T-helper 9 cell (primary cell): ENCODE results near the gene CUL1.
"Not testable (repeated sequence)": the region's sequence is repeated elsewhere in the genome, so short reads cannot be mapped to it uniquely, and the experiment has no call there.

Source experiments
- DNase-seq: peaks from one replicate; pipeline ENCODE4 v3.0.0-alpha.2; 2020

The CUL1 gene

DNA sequence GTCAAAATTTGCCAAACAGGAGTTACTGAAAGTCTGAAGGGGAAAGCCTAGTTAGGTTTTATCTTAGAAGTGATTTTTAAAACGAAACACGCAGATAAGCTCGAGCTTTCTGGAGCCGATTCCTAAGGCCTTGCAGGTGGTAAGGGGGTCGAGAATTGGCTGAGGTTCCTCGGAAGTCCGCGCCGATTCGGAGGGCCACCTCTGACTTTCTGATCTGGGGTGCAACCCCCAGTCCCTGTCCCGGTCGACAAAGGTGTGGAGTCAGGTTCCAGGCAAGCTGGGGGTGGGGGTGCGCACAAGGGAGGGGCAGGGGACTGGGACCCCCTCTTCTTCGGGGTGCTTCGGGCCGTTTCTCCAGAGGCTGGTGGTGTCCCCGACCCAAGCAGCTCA is 701 bp upstream of the CUL1 start:
- no peak for DNase-seq

DNA sequence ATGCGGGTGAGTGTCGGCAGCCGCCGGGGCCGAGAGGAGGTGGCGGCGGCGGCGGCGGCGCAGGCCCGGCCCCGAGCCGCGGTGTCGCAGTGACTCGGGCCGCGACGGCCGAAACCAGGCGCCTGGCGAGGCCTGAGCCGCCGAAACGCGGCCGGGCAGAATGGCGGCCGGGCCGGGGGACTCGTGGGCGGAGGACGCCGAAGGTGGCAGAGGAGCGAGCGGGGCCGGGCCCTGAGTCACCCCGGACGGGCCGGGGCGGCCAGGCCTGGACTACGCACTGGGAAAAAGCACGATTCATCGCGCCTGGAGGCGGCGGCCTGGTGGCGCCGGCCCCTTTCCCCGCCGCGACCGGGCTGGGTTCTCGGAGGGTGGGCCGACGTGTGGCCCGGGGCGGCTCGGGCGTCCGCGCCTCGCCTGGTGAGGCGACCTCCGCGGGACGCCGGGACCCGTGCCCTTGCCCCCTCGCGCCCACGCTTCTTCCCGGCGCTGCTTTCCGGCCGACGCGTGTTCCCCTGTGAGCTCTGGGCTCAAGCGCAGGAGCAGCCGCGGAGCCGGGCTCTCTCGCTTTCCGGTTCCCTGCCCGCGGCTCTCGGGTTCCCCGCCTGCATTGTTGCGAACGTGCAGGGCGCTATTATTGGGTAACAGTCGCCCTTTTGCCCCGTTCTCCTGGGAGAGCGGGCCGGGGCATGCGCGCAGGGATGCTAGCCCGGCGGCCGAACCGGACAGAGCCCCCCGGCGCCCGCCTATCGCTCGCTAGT is 500 bp downstream of the CUL1 start:
- DNase-seq, result peak; percentile 36

DNA sequence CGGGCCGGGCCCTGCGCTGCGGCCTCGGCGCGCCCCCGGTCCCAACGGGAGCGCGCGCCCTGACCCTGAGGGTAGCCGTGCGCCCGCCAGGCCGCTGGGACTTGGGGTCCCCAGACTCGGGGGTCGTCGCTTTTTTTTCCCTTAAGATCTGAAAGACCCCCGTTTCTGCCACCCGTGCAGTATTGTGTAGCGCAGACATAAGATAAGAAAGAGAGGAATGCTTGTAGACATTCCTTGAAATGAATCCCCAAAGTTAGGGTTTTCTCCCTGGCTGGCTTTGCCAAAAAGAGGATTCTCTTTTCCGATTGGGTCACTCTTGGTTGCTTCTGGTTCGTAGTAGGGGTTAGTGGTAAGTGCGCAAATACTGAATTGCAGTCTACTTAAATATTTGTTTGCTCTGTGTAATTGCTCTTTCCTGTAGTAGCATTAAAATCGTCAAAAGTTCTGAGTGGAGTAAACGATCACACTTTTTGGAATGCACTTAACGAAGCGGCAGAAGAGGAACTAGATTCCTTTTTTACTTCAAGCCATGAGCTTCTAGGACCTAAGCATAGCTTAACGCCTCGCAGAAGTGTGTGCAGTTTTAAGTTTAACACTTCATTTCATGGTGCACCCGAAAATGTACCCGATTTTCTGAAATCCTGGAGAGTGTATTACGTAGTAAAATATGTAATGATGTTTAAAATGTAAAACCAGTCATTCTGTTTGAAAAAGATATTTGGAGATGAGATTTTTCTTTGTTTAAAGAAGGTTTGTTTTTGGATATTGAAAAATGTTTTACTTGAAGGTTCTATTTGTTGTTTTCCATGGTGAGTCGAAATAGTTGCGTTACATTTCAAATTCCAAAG is 1.3 kb downstream of the CUL1 start:
- no peak for DNase-seq

DNA sequence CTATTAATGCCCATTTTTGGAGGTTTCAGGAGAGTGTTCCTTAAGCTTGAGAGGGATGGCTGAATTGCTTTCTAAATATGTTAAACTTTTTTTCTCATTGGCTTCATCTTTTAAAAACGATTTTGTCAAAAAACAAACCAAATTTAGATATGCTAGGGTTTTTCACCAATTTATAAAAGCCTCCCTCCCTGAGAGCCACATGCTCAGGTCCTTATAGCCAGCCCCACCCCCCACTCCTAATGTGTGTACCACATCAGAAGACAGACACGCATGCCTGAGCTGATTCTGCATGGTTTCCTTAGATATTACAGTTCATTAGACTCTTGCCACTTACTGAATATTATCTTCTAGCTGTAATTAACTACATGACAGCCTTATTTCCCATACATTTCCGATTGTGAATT is 2.0 kb downstream of the CUL1 start:
- peak; percentile 16 for DNase-seq

DNA sequence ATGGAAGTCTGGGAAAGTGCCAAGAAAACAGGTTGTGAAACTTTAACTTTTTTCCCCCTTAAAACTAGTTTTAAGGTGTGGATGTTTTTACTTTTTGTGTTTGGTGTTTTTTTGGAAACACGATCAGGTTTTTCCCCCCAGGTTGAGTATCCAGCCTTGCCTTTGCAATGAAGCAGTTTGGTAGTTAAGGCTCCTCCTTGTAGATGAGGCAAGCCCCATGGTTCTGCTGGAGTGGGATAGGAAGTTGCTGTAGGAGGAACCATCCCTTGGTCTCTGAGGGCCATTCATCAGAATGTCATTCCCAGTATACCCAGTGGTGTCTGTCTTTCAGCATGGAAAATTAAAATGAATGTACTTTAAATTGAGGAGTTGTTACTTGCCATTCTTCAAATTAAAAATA is 2.7 kb downstream of the CUL1 start:
- DNase-seq, result no peak

DNA sequence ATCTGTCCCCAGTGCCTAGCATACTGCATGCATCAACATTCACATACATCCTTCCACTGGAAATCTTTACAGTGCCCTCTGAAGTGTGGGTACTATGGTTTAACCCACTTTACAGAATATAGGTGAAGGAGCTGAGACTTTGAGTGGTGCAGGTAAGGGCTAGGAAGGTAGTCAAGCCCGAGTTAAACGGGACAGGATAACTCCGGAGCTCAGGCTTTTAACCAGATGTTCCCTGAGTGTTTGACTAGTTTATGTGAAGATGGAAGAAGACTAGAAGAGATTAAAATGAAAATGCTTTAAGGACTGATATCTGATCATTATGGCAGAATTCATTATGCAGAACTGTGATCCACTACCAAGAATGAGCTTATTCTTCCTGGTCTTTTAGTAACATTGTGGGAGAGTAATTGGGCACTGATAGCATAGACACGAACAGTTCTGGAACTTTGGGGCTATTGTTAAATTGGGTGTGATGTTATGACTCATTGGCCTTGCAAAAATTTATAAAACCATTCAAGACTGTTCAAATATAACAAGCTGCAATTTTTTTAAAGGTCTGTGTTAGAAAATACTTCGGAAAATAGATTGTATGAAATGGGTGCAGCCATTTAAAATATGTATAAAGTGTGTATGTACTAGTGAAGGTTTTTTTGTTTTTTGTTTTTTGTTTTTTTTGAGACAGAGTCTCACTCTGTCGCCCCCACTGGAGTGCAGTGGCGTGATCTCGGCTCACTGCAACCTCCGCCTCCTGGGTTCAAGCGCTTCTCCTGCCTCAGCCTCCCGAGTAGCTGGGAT is 4.4 kb downstream of the CUL1 start:
- DNase-seq, result no peak

DNA sequence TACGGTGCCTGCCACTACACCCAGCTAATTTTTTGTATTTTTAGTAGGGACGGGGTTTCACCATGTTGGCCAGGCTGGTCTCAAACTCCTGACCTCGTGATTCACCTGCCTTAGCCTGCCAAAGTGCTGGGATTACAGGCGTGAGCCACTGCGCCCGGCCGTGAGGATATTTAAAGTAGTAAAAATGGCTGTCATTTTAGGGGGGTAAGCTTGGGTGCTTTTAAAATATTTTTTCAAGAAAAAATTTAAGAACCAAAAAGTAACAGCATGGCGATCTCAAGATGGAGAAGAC is 4.9 kb downstream of the CUL1 start:
- not testable (repeated sequence) for DNase-seq

DNA sequence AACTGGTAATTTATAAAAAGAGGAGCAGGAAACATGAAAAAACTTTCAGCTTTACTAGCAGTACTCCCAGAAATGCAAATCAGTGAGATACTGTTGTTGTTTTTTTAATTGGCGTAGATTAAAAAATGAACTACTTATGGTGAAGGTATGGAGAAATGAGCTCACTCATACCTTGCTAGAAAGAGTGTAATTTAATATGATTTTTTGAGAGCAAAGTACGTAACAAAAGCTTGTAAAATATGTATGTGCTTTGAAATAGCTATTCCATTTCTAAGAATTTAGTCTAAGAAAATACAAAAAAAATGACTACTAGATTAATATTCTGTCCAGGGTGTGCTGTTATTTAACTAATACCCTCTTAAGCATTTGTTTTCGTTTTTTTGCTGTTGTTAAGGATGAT is 5.5 kb downstream of the CUL1 start:
- DNase-seq, result no peak

DNA sequence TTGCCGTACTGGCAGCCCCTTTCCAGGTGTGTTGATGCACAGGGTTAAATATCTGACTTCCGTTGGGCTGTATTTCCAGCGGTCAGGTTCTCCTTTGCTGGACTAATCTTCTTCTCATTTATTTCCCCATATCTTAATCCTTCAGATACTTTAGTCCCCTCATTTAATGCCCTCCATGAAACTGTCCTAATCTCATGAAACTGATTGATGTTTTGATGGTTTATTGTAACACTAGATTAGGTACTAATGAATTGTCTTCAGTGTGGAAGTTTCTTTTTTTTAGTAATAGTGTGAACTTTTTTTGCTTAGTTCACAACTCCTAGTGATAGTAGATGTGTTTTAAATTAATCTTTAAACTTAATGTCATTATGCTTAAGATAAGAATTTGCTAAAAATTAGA is 6.3 kb downstream of the CUL1 start:
- DNase-seq, result no peak

DNA sequence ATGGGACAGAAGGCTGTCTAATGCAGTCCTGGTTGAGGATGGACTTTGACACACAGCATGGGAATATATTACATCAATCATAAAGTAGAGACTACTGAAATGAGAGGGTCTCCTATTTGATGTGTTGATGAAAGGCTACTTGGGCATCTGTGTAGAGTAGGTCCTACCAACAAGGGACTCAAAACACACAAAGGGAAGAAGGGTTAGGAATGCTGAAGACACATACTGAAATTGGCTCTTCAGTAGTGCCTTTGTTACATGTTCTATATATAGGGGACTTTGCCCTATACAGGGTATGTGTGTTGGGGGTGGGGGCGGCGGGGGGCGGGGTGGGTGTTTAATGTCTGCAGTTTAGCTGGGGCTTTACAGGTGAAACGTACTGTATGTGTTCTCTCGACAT is 7.7 kb downstream of the CUL1 start:
- no peak for DNase-seq

DNA sequence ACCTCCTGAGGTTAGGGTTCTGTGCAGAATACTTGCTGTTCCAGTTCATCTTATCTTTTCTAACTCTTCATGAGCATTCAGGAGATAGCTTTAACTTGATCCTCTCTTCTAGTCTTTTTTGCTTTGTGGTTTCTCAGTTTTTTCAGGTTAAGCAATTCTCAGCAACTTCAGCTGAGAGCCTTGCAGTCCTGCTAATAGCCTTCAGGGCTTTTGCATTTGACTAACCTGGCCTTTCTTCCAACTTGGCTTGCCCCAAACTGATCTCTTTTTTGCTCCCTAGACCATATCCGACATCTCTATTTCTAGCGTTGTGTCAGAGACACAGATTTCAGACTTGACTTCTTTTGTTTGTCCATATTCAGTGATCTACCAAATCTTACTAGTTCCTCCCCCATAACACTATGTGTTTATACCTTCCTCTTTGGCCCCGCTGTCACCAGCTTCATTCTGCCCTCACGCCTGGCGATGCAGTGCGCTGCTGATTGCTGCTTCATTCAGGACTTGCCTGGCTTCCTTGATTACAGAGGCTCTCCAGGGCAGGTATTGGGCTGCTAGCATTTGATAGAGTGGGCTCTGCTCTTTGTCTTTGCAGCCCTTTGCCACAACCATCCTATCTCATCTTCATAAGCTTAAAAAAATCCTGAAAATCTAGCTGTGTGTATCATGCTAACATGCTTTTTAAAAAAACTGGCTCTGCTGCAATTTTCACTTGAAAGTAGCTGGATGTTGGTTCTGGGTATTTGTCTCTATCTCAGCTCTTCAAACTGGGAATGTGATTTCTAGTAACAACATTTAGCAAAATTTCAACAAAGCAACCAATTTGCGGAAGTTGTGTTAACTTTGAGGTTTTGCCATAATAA is 9.6 kb downstream of the CUL1 start:
- DNase-seq, result no peak

DNA sequence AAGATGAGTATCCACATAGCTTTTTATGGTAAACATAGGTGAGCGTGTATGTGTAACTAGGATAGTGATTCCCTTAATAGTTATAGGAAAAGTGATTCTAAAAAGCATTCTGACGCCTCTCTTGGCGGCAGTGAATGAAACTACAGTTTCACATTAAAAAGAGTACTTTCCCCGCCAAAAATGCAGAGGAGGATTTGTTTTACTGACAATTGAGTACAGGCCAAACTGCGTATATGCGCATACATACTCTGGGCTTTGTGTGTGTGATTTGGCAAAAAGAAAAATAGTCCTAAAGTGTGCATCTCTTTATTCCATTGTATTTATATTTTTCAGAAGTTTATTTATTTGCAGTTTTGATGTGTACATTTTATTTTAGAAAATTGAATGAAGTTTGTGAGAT is 10.3 kb downstream of the CUL1 start:
- DNase-seq, result no peak

DNA sequence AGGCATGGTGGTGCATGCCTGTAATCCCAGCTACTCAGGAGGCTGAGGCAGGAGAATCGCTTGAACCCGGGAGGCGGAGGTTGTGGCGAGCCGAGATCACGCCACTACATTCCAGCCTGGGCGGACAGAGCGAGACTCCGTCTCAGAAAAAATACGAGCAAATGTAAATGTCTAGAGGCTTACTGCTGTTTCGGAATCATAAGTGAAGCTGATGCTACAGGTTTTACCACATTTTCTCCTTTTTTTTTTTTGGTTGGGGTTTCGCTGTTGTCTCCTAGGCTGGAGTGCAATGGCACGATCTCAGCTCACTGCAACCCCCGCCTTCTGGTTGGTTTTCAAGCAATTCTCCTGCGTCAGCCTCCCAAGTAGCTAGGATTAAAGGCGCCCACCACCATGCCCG is 11.7 kb downstream of the CUL1 start:
- not testable (repeated sequence) for DNase-seq

DNA sequence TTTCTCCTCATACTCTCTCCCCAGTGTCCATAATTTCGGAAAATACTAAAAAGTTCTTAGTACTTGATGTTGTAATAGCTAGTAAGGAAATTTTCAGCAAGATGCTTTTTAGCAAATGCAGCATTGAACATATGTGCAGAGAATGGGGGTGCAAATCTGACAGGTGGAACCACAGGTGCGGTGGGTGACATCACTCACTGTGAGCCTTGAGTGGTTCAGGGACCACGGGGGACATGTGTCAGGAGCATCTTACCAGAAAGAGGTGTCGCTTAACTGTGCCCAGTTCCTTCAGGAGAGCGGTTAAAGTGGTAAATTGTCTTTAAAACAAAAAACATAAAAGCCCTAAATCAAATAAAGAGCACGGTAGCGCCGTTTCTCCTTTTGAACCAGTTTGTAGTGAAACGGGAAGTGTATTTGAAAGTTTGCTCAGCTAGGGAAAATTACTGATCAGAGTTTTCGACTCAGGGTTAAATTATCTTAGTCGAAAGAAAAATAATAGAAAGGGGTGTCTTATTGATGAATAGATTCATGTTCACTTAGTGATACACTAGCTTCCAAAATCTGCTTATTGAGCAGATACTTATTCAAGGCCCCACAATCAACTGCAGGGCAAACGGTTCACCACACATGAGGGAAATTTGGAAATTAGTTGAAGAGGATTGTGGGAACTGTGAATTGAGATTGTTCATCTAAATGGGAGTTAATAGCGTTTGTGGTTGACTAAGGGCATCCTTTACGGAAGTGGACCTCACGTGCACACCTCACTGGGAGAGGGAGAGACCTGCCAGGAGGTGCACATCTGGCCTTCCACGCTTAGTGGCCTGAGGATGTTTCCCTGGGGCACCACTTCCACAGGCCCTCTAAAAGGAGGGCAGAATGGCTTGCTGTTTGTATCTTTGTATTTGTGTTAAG is 12.7 kb downstream of the CUL1 start:
- no peak for DNase-seq

DNA sequence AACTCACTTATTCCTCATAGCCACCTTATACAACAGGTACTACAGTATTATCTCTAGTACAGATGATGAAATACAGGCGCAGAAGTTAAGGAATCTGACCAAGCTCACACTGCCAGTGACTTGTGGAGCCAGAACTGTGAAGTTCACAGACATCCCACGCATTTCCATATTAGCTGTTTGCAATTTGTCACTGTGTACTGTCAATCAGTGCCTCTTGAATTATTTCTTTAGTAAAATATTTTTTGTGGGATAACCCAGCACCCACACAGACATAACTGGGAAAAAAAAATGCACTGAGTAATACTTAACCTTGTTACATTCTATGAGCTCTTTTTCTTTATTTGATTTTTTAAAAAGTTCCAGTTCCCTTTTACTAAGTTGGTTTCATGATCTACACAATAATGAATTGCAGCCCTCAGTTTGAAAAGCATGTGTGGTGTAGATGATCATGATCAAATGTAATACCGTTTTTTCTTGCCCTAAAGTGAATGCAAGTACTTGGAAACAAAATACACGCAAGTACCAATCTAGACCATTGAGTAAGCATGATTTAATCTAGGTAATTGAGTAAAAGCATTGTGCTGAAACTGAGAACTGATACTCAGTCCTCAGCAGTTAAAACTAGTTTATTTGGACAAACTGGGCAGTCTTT is 14.1 kb downstream of the CUL1 start:
- no peak for DNase-seq

DNA sequence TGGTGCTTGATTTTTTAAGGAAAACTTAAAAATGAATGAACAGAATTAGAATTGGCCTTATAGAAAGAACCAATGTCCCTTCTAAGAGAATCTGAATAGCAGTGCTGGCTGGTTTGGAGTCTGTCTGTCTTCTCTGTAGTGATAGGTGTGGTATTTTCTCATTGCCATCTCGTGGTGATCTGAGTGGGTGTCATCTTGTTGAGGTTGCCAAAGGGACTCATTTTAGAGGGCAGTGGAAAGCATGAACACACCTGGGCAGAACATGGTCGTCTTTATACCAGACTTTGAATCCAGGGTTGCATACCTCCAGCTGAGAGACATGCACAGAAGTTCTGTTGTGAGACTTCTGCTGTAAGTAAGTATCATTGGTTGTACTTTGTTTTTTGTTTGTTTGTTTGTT is 15.8 kb downstream of the CUL1 start:
- DNase-seq, result no peak

DNA sequence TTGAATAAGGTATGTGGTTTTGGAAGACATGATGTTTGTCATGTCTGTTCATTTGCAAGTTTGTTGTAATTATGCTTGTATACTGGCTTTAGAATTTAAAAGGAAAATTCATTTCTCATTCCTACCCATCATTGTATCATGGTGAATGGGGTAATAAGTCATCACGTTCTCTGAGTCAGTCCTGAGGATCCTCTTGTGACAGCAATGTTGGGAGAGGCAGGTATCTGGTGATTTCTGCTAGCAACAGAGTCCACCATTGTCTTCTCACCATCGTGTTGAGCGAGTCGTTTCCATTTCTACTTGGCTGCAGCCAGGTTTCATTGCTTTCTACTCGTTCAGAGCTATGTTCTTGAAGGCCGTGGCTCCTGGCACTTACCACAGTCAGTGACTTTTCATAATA is 16.3 kb downstream of the CUL1 start:
- DNase-seq, result no peak

DNA sequence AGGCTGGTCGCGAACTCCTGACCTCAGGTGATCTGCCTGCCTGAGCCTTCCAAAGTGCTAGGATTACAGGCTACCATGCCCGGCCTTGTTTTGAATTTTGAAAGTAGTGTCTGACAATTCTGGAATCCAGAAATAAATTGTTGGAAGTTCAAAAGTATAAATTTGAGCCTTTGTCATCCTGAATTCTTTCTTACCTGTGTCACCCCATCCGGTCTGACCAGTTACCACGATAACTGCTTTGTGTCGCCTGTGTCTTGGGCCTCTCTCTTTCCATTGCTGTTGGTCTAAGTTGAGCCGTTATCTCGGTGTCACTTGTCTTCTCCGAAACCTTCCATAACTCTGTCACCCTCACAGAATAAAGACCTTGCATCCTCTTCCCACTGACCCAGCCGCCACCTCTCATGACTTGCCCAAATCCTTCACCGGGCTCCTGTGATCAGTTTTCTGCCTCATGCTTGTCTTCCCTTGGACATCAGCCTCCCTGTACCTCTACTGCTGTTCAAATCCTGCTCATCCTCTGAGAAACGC is 18.6 kb downstream of the CUL1 start:
- no peak for DNase-seq

DNA sequence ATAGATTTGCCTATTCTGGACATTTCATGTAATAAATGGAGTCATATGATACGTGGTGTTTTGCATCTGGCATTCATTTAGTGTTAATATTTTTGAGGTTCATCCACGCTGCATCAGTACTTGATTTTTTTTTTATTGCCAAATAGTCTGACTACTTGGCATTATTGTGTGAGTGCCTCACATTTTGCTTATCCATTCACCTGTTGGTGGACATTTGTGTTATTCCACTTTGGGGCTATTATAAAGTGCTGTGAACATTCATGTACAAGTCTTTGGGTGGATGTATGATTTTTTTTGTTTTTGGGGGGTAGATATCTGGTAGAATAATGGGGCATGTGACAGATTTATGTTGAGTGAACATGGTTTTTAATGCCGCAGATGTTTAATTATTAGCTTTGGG is 19.7 kb downstream of the CUL1 start:
- no peak for DNase-seq

DNA sequence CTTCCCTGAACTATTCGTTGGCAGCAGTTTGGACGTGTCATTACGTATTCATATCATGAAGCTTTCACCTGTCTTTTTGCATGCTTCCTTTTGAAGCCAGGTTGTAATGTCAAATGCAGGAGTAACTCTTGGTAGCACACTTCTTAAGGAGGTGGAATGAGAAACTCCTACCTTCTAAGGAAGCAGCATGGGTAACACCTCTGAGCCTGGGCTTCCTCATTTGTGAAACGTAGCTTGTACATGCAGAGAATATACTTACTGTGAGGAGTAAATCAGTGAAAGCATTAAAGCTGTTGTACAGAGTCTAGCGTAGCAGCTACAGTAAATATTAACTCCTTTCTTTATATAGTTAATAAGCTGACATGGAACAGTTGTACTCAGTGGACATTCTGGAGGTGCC is 21.1 kb downstream of the CUL1 start:
- no peak for DNase-seq

DNA sequence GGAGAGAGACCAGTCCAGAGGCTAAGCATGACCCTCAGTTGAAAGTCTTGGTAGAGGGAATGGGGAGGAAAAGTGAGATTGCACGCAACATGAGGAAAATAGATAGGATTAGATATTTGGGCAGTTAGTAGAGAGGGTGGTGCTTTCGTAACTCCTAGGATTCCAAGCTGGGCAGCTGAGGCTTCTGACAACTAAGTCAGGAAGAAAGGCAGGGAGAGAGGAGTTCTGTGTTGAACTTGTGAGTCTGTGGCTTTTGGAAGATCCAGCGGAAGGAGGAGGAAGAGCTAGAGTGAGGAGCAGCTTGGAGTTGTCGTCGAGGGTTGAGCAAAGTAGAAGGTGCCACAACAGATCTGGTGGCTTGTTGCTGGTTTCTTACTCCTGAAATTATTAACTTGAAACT is 21.8 kb downstream of the CUL1 start:
- no peak for DNase-seq
